GM10266 (cell line): Measurements from ENCODE around the gene SNX9.

Source experiments
- DNase-seq: peaks from one replicate; pipeline ENCODE4 v3.0.0; 2012; ENCODE audit errors: extremely low spot score
- CTCF ChIP-seq: IDR thresholded peaks from 2 replicates; pipeline ENCODE4 v1.5.1; 2012; ENCODE audit warnings: mild to moderate bottlenecking, low read depth; ENCODE audit not compliant: control insufficient read depth, insufficient read depth; ENCODE audit errors: missing control alignments

SNX9 gene

GRCh38 chr6:157779705-157780604, 43.1 kb upstream of the SNX9 start:
- no peak for TF ChIP-seq CTCF
- DNase-seq = no peak

- no peak for TF ChIP-seq CTCF
- no peak for DNase-seq
These were observed 37.4 kb upstream of the SNX9 start for GRCh38 chr6:157785636-157786035.

GRCh38 chr6:157786221-157786620, 36.8 kb upstream of the SNX9 start:
- no peak for DNase-seq
- TF ChIP-seq CTCF = no peak

GRCh38 chr6:157787080-157787479, 36.0 kb upstream of the SNX9 start:
- TF ChIP-seq CTCF = no peak
- DNase-seq = no peak

GRCh38 chr6:157788180-157788579, 34.9 kb upstream of the SNX9 start:
- no peak for TF ChIP-seq CTCF
- no peak for DNase-seq

GRCh38 chr6:157789297-157789696, 33.7 kb upstream of the SNX9 start:
- no peak for DNase-seq
- TF ChIP-seq CTCF = no peak

GRCh38 chr6:157789861-157790260, 33.2 kb upstream of the SNX9 start:
- no peak for DNase-seq

More at GRCh38 chr6:157789861-157790260, 33.2 kb upstream of the SNX9 start:
- no peak for TF ChIP-seq CTCF
